ENCODE results near the gene MAP3K5. TPM values are rescaled to one million over a fixed set of nuclear protein-coding genes. Genes with fewer than 3 reads are reported as not detected.

MAP3K5 gene
- total RNA-seq, 4 donors from 2014 or later, result 19.4 to 36.1 (median 21.1) TPM

- no peaks in the 10 kb centered on the region for H3K36me3 ChIP-seq
- 75% methylated on average over 3 of the region's 3 CpGs for WGBS
- H3K27me3 ChIP-seq, result no peaks in the 10 kb centered on the region
- no peaks in the 10 kb centered on the region for H3K9me3 ChIP-seq
- DNase-seq (ENCODE audit: low spot score in 2 of 2), result no peak
- TF ChIP-seq POLR2AphosphoS5 (IDR thresholded peaks at IDR 0.05) (no peak), POLR2A (IDR thresholded peaks at IDR 0.05) (no peak), EP300 (IDR thresholded peaks at IDR 0.05) (no peak), CTCF (IDR thresholded peaks at IDR 0.05) (no peak)
- no peak overlapping the region for H3K4me3 ChIP-seq
- H3K27ac ChIP-seq, result no peak overlapping the region
- H3K4me1 ChIP-seq, result peaks cover 23% of the 10 kb centered on the region
These were observed 178.8 kb downstream of the MAP3K5 start for GRCh38 chr6:136613477-136613876.

GRCh38 chr6:136612666-136613389 is 179.4 kb downstream of the MAP3K5 start:
- no peak for DNase-seq (ENCODE audit: low spot score in 2 of 2)
- Histone ChIP-seq H3K4me1 (peaks cover 29% of the 10 kb centered on the region), H3K36me3 (no peaks in the 10 kb centered on the region), H3K27me3 (no peaks in the 10 kb centered on the region), H3K4me3 (no peak overlapping the region), H3K9me3 (no peaks in the 10 kb centered on the region), H3K27ac (no peak overlapping the region)
- 94% methylated on average over 6 of the region's 6 CpGs for WGBS
- TF ChIP-seq CTCF (IDR thresholded peaks at IDR 0.05) (no peak), EP300 (IDR thresholded peaks at IDR 0.05) (no peak), POLR2AphosphoS5 (IDR thresholded peaks at IDR 0.05) (no peak), POLR2A (IDR thresholded peaks at IDR 0.05) (no peak)

- Histone ChIP-seq H3K27me3 (no peaks in the 10 kb centered on the region), H3K4me3 (no peak overlapping the region), H3K4me1 (peaks cover 36% of the 10 kb centered on the region), H3K27ac (no peak overlapping the region), H3K9me3 (no peaks in the 10 kb centered on the region), H3K36me3 (no peaks in the 10 kb centered on the region)
- TF ChIP-seq POLR2AphosphoS5 (IDR thresholded peaks at IDR 0.05) (no peak), CTCF (IDR thresholded peaks at IDR 0.05) (no peak), EP300 (IDR thresholded peaks at IDR 0.05) (no peak), POLR2A (IDR thresholded peaks at IDR 0.05) (no peak)
- DNase-seq (ENCODE audit: low spot score in 2 of 2), result no peak
- 100% methylated on average over 1 of the region's 1 CpG for WGBS
These were observed 180.5 kb downstream of the MAP3K5 start for GRCh38 chr6:136611746-136612145.

- no peak for TF ChIP-seq POLR2AphosphoS5 (IDR thresholded peaks at IDR 0.05)
- TF ChIP-seq EP300 (IDR thresholded peaks at IDR 0.05), result no peak
- TF ChIP-seq POLR2A (IDR thresholded peaks at IDR 0.05), result no peak
- no peak for TF ChIP-seq CTCF (IDR thresholded peaks at IDR 0.05)
- Histone ChIP-seq H3K4me3 (no peak overlapping the region), H3K4me1 (peaks cover 36% of the 10 kb centered on the region), H3K36me3 (no peaks in the 10 kb centered on the region), H3K27ac (no peak overlapping the region), H3K27me3 (no peaks in the 10 kb centered on the region), H3K9me3 (no peaks in the 10 kb centered on the region)
- WGBS, result 65% methylated on average over 2 of the region's 2 CpGs
- DNase-seq (ENCODE audit: low spot score in 2 of 2), result no peak
These were observed 181.1 kb downstream of the MAP3K5 start for GRCh38 chr6:136611133-136611532.

GRCh38 chr6:136609873-136610706 is 182.2 kb downstream of the MAP3K5 start:
- peaks cover 36% of the 10 kb centered on the region for H3K4me1 ChIP-seq
- no peaks in the 10 kb centered on the region for H3K27me3 ChIP-seq
- H3K36me3 ChIP-seq, result no peaks in the 10 kb centered on the region
- H3K9me3 ChIP-seq, result no peaks in the 10 kb centered on the region
- 13% methylated on average over 4 of the region's 4 CpGs for WGBS
- H3K4me3 ChIP-seq, result no peak overlapping the region
- peak overlapping the region; percentile 59 for H3K27ac ChIP-seq
- no peak for DNase-seq (ENCODE audit: low spot score in 2 of 2)
- TF ChIP-seq EP300 (IDR thresholded peaks at IDR 0.05) (no peak), POLR2AphosphoS5 (IDR thresholded peaks at IDR 0.05) (peak in 1 of 3 donors; percentile 64), CTCF (IDR thresholded peaks at IDR 0.05) (no peak), POLR2A (IDR thresholded peaks at IDR 0.05) (no peak)

All from suprapubic skin (tissue), 4 donors.